Erythroblast (primary cell): ENCODE measurements around the gene PARD6G.

ENCODE experiments used
- DNase-seq, 2 experiments: peaks; one replicate each; lab custom pipeline; 2025; lab: John Stamatoyannopoulos, UW
- GATA1 ChIP-seq: IDR thresholded peaks from 2 replicates; pipeline ENCODE4 v1.6.1; 2011; ENCODE audit warnings: low read depth, mild to moderate bottlenecking, control low read depth, low read length, moderate library complexity
- POLR2A ChIP-seq: IDR thresholded peaks from 2 replicates; pipeline ENCODE4 v1.6.1; 2011; ENCODE audit warnings: mild to moderate bottlenecking, low read length

The PARD6G gene

GRCh38 chr18:80171054-80171872 is 76.1 kb downstream of the PARD6G start:
- peak; percentile 51 to 71 for DNase-seq
- TF ChIP-seq GATA1 (no peak), POLR2A (no peak)

- no peak for DNase-seq
- no peak for TF ChIP-seq GATA1
- TF ChIP-seq POLR2A = no peak
These were observed 76.8 kb downstream of the PARD6G start for GRCh38 chr18:80170395-80171053.

- TF ChIP-seq GATA1 (no peak), POLR2A (no peak)
- DNase-seq = no peak
These were observed 77.7 kb downstream of the PARD6G start for GRCh38 chr18:80169607-80170006.

GRCh38 chr18:80168982-80169381 is 78.3 kb downstream of the PARD6G start:
- TF ChIP-seq GATA1 = no peak
- TF ChIP-seq POLR2A = no peak
- no peak for DNase-seq

- TF ChIP-seq POLR2A (no peak), GATA1 (no peak)
These were observed 79.0 kb downstream of the PARD6G start for GRCh38 chr18:80168346-80168745.

GRCh38 chr18:80167931-80168330 is 79.4 kb downstream of the PARD6G start:
- TF ChIP-seq POLR2A = no peak
- TF ChIP-seq GATA1 = no peak
- no peak for DNase-seq

More at GRCh38 chr18:80168346-80168745, 79.0 kb downstream of the PARD6G start:
- DNase-seq = no peak

- DNase-seq = no peak
- TF ChIP-seq GATA1 (no peak), POLR2A (no peak)
These were observed 80.0 kb downstream of the PARD6G start for GRCh38 chr18:80167331-80167730.

- DNase-seq = no peak
- TF ChIP-seq GATA1 (no peak), POLR2A (no peak)
These were observed 80.6 kb downstream of the PARD6G start for GRCh38 chr18:80166725-80167124.

- TF ChIP-seq POLR2A (no peak), GATA1 (no peak)
- DNase-seq = no peak
These were observed 81.1 kb downstream of the PARD6G start for GRCh38 chr18:80166240-80166639.

- peak in 1 of 2 experiments; percentile 19 for DNase-seq
These were observed 82.5 kb downstream of the PARD6G start for GRCh38 chr18:80164727-80165355.

GRCh38 chr18:80163183-80163582 is 84.1 kb downstream of the PARD6G start:
- TF ChIP-seq GATA1 = no peak
- no peak for DNase-seq

- TF ChIP-seq POLR2A (no peak), GATA1 (no peak)
- DNase-seq = no peak
These were observed 85.4 kb downstream of the PARD6G start for GRCh38 chr18:80161781-80162417.

GRCh38 chr18:80159713-80160636 is 87.3 kb downstream of the PARD6G start:
- TF ChIP-seq POLR2A (no peak), GATA1 (no peak)
- DNase-seq = peak; percentile 33 to 46
